DMS53 treated with DMSO at 0.1 percent for 48 hours (cell line): ENCODE results near the gene SLC5A12.

ENCODE experiments used
- DNase-seq: peaks from one replicate; lab custom pipeline; 2025; ENCODE audit not compliant: unreplicated experiment; lab: John Stamatoyannopoulos, UW

The SLC5A12 gene

GRCh38 chr11:26719998-26720397 lies 1.9 kb downstream of the SLC5A12 start:
- DNase-seq = no peak

GRCh38 chr11:26719289-26719973 lies 2.4 kb downstream of the SLC5A12 start:
- no peak for DNase-seq

- no peak for DNase-seq
Measured at GRCh38 chr11:26717771-26718170, 4.1 kb downstream of the SLC5A12 start.

GRCh38 chr11:26715133-26715532 lies 6.7 kb downstream of the SLC5A12 start:
- DNase-seq = no peak

- DNase-seq = no peak
Measured at GRCh38 chr11:26712497-26712896, 9.4 kb downstream of the SLC5A12 start.

- DNase-seq = no peak
Measured at GRCh38 chr11:26710489-26710888, 11.4 kb downstream of the SLC5A12 start.

- no peak for DNase-seq
Measured at GRCh38 chr11:26708736-26709456, 13.0 kb downstream of the SLC5A12 start.

- DNase-seq = no peak
Measured at GRCh38 chr11:26706181-26706580, 15.7 kb downstream of the SLC5A12 start.

GRCh38 chr11:26704249-26704648 lies 17.6 kb downstream of the SLC5A12 start:
- DNase-seq = no peak

GRCh38 chr11:26703411-26704191 lies 18.3 kb downstream of the SLC5A12 start:
- no peak for DNase-seq

GRCh38 chr11:26702406-26702805 lies 19.5 kb downstream of the SLC5A12 start:
- DNase-seq = no peak

- DNase-seq = peak; percentile 23
Measured at GRCh38 chr11:26700574-26701235, 21.2 kb downstream of the SLC5A12 start.

- DNase-seq = no peak
Measured at GRCh38 chr11:26698224-26698623, 23.6 kb downstream of the SLC5A12 start.

GRCh38 chr11:26696330-26696729 lies 25.5 kb downstream of the SLC5A12 start:
- peak; percentile 86 for DNase-seq

- DNase-seq = no peak
Measured at GRCh38 chr11:26688701-26689100, 33.2 kb downstream of the SLC5A12 start.

GRCh38 chr11:26687351-26687750 lies 34.5 kb downstream of the SLC5A12 start:
- DNase-seq = no peak

GRCh38 chr11:26677566-26677965 lies 44.3 kb downstream of the SLC5A12 start:
- DNase-seq = peak; percentile 28

- DNase-seq = no peak
Measured at GRCh38 chr11:26676641-26677040, 45.2 kb downstream of the SLC5A12 start.

- DNase-seq = no peak
Measured at GRCh38 chr11:26675233-26675928, 46.5 kb downstream of the SLC5A12 start.

- no peak for DNase-seq
Measured at GRCh38 chr11:26665946-26666345, 55.9 kb downstream of the SLC5A12 start.

- no peak for DNase-seq
Measured at GRCh38 chr11:26665036-26665435, 56.8 kb downstream of the SLC5A12 start.
